K562 (cell line): Measurements from ENCODE around the gene LCN1.
"Not testable (repeated sequence)": the region's sequence is repeated elsewhere in the genome, so short reads cannot be mapped to it uniquely, and the experiment has no call there.

Experiments
- CTCF ChIP-seq, 3 experiments: IDR thresholded peaks in 2 of 3; conservative IDR thresholded peaks in 1 of 3; 2 replicates each; pipeline ENCODE4 v1.5.1; 2011 to 2012; ENCODE audit warnings: low read length in 3 of 3, mild to moderate bottlenecking in 3 of 3, control low read depth in 2 of 3, improper control_type of control experiment in 1 of 3, inconsistent platforms in 1 of 3, low read depth in 1 of 3, mixed read lengths in 1 of 3, moderate library complexity in 1 of 3; ENCODE audit not compliant: insufficient read depth in 2 of 3
- MTA1 ChIP-seq: fragments of 450-650 bp; IDR thresholded peaks from 2 replicates; pipeline ENCODE4 v1.6.1; 2017; ENCODE audit warnings: borderline replicate concordance
- MXD1 ChIP-seq: fragments of 250-450 bp; sonication (Bioruptor Pico); IDR thresholded peaks from 2 replicates; pipeline ENCODE4 v1.8.0; 2021; ENCODE audit warnings: borderline replicate concordance, mild to moderate bottlenecking, moderate library complexity; ENCODE audit not compliant: poor library complexity, severe bottlenecking
- ZBTB8A ChIP-seq: fragments of 450-650 bp; IDR thresholded peaks from 2 replicates; pipeline ENCODE4 v1.6.1; 2018; ENCODE audit warnings: mild to moderate bottlenecking, moderate library complexity; ENCODE audit not compliant: partially characterized antibody

GRCh38 chr9:135534826-135535225 lies 13.6 kb downstream of the LCN1 start:
- TF ChIP-seq MXD1 (CRISPR knock-in tag); CTCF (IDR thresholded peaks at IDR 0.05 in 2 of 3, conservative IDR thresholded peaks at IDR 0.05 in 1 of 3; ENCODE audit: insufficient read depth in 2 of 3, low read depth in 1 of 3, low read length in 3 of 3); ZBTB8A; MTA1: not testable (repeated sequence)
